NB4 (cell line): ENCODE results near the gene TMEM218.

Source experiments
- CTCF ChIP-seq: IDR thresholded peaks from one replicate; pipeline ENCODE4 v1.5.1; 2012; ENCODE audit warnings: low read depth, low read length
- MYC ChIP-seq: IDR thresholded peaks from 2 replicates; pipeline ENCODE4 v1.6.1; 2011; ENCODE audit warnings: low read depth, low read length
- POLR2A ChIP-seq: IDR thresholded peaks from 2 replicates; pipeline ENCODE4 v1.6.1; 2011; ENCODE audit warnings: mild to moderate bottlenecking; ENCODE audit not compliant: insufficient read length; ENCODE audit errors: extremely low read depth

GRCh38 chr11:125105926-125106325 is 5.5 kb downstream of the TMEM218 start:
- no peak for TF ChIP-seq MYC
- TF ChIP-seq CTCF = no peak
- no peak for TF ChIP-seq POLR2A
